OCI-LY1 (cell line): ENCODE data around the gene ZNF506.

Experiments used
- CTCF ChIP-seq: fragments of 200-600 bp; sonication (generic), shearing (Covaris generic); IDR thresholded peaks from 2 replicates; pipeline ENCODE4 v1.5.1; 2017; ENCODE audit warnings: mild to moderate bottlenecking, antibody characterized with exemption, low read length, moderate library complexity, mixed read lengths
- EZH2 ChIP-seq: fragments of 200-600 bp; sonication (generic), shearing (Covaris generic); IDR thresholded peaks from 2 replicates; pipeline ENCODE4 v1.8.0; 2017; ENCODE audit warnings: borderline replicate concordance, mixed run types, mild to moderate bottlenecking, antibody characterized with exemption, low read length, moderate library complexity, mixed read lengths

- TF ChIP-seq CTCF (no peak), EZH2 (no peak)
These were observed 73.2 kb downstream of the ZNF506 start for GRCh38 chr19:19748249-19748938.
